Measurements from ENCODE around the gene CDSN.

- TF ChIP-seq CTCF (conservative IDR thresholded peaks at IDR 0.05 in 1 of 2, IDR thresholded peaks at IDR 0.05 in 1 of 2; ENCODE audit: low read depth in 1 of 2, low read length in 2 of 2) (no peak), EZH2 (IDR thresholded peaks at IDR 0.05; ENCODE audit: low read length, missing control alignments) (no peak)
Observed at GRCh38 chr6:31120151-31120915, at the start of gene CDSN.
